ENCODE results near the gene TCP10L.
A peak's percentile ranks its signal among the peaks of the same experiment; 100 is the strongest.

TCP10L gene

DNA sequence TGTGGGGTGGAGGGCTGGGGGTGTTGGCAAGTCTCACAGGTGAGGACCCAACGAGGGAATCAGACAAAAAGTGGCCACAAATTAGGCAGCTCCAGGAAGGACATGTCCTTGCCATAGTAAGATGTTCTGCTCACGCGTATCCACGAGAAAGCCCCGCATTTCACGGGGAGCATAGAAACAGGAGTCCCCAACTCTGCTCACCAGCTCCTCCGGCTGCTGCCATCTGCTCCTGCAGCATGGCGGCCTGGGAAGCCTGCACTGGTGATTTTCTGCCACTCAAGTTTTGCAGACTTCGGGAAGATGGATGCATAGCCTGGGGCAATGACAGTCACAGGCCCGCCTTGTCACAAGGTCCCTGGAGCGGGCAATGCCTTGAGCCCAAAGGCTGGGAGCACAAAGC, 9.3 kb downstream of the TCP10L start:
- no peak for DNase-seq (ENCODE audit: low read depth)
- no peak overlapping the region for H3K4me3 ChIP-seq (ENCODE audit: low read depth, low read length)
- TF ChIP-seq POLR2A (IDR thresholded peaks at IDR 0.05; ENCODE audit: extremely low read depth, insufficient read length) (no peak), MYC (IDR thresholded peaks at IDR 0.05; ENCODE audit: low read depth, low read length) (no peak)
- TF ChIP-seq, protein P1, sequence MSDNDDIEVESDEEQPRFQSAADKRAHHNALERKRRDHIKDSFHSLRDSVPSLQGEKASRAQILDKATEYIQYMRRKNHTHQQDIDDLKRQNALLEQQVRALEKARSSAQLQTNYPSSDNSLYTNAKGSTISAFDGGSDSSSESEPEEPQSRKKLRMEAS (IDR thresholded peaks at IDR 0.05; ENCODE audit: low read depth, low read length) = no peak
- TF ChIP-seq, protein P2, sequence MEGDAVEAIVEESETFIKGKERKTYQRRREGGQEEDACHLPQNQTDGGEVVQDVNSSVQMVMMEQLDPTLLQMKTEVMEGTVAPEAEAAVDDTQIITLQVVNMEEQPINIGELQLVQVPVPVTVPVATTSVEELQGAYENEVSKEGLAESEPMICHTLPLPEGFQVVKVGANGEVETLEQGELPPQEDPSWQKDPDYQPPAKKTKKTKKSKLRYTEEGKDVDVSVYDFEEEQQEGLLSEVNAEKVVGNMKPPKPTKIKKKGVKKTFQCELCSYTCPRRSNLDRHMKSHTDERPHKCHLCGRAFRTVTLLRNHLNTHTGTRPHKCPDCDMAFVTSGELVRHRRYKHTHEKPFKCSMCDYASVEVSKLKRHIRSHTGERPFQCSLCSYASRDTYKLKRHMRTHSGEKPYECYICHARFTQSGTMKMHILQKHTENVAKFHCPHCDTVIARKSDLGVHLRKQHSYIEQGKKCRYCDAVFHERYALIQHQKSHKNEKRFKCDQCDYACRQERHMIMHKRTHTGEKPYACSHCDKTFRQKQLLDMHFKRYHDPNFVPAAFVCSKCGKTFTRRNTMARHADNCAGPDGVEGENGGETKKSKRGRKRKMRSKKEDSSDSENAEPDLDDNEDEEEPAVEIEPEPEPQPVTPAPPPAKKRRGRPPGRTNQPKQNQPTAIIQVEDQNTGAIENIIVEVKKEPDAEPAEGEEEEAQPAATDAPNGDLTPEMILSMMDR (IDR thresholded peaks at IDR 0.05; ENCODE audit: low read depth, low read length) = no peak

- no peak for DNase-seq (ENCODE audit: low read depth)
- TF ChIP-seq, protein P2 (IDR thresholded peaks at IDR 0.05; ENCODE audit: low read depth, low read length) = no peak
- TF ChIP-seq POLR2A (IDR thresholded peaks at IDR 0.05; ENCODE audit: extremely low read depth, insufficient read length) (no peak), MYC (IDR thresholded peaks at IDR 0.05; ENCODE audit: low read depth, low read length) (no peak)
- TF ChIP-seq, protein P1 (IDR thresholded peaks at IDR 0.05; ENCODE audit: low read depth, low read length) = no peak
- no peak overlapping the region for H3K4me3 ChIP-seq (ENCODE audit: low read depth, low read length)
These were observed 10.1 kb downstream of the TCP10L start for GRCh38 chr21:32574946-32575925.

DNA sequence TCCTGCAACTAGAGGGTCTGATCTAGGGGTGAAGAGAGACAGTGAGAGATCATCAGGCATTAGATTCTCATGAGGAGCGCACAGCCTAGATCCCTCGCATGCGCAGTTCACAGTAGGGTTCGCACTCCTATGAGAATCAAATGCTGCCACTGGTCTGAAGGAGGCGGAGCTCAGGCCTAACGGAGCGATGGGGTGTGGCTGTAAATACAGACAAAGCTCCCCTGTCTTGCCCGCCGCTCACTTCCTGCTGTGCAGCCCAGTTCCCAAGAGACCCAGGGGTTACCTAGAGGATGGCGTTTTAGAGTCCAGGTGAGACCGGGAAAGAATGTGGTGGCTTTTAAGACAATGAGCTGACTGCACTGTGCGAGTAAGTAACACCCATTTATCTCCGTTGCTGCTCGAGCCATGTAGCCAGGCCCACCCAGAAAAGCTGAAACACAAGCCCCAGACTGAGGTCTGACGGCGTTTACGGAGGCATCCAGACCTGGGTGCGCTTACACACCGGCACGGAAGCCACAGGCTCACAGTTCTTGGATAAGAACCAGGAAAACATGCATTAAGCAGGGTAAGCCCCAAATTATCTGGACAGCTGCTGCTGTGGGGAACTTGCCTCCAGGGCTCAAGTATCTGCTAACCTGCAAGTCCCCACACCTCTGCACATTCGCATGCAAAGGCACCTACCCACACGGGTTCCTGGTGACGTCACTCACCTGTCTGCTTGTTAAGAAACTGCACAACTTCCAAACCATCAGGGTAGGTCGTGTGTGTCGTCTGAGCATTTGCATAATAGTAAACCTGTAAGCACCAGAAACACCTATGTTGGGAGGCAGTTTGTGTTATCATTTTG, 12.5 kb downstream of the TCP10L start:
- no peak for DNase-seq (ENCODE audit: low read depth)
- no peak overlapping the region for H3K4me3 ChIP-seq (ENCODE audit: low read depth, low read length)
- TF ChIP-seq, protein P1 (IDR thresholded peaks at IDR 0.05; ENCODE audit: low read depth, low read length) = no peak
- TF ChIP-seq, protein P2 (IDR thresholded peaks at IDR 0.05; ENCODE audit: low read depth, low read length) = no peak
- TF ChIP-seq MYC (IDR thresholded peaks at IDR 0.05; ENCODE audit: low read depth, low read length) (no peak), POLR2A (IDR thresholded peaks at IDR 0.05; ENCODE audit: extremely low read depth, insufficient read length) (no peak)

GRCh38 chr21:32570456-32570855, 14.9 kb downstream of the TCP10L start:
- no peak overlapping the region for H3K4me3 ChIP-seq (ENCODE audit: low read depth, low read length)
- TF ChIP-seq, protein P2 (IDR thresholded peaks at IDR 0.05; ENCODE audit: low read depth, low read length) = no peak
- TF ChIP-seq, protein P1 (IDR thresholded peaks at IDR 0.05; ENCODE audit: low read depth, low read length) = no peak
- TF ChIP-seq POLR2A (IDR thresholded peaks at IDR 0.05; ENCODE audit: extremely low read depth, insufficient read length) (no peak), MYC (IDR thresholded peaks at IDR 0.05; ENCODE audit: low read depth, low read length) (no peak)
- no peak for DNase-seq (ENCODE audit: low read depth)

GRCh38 chr21:32569261-32570230, 15.8 kb downstream of the TCP10L start:
- TF ChIP-seq, protein P1 (IDR thresholded peaks at IDR 0.05; ENCODE audit: low read depth, low read length) = peak; percentile 50
- TF ChIP-seq MYC (IDR thresholded peaks at IDR 0.05; ENCODE audit: low read depth, low read length) = no peak; the same call in 1 of the 2 replicates
- TF ChIP-seq POLR2A (IDR thresholded peaks at IDR 0.05; ENCODE audit: extremely low read depth, insufficient read length) = no peak
- TF ChIP-seq, protein P2 (IDR thresholded peaks at IDR 0.05; ENCODE audit: low read depth, low read length) = peak; percentile 77
- peak overlapping the region; percentile 42 for H3K4me3 ChIP-seq (ENCODE audit: low read depth, low read length)
- DNase-seq (ENCODE audit: low read depth) = peak; percentile 86

Data from NB4 (cell line).